Lung (tissue), 12 donors: ENCODE data around the gene TESMIN. TPM values are rescaled to one million over a fixed set of nuclear protein-coding genes. Genes with fewer than 3 reads are reported as not detected.
A peak's percentile ranks its signal among the peaks of the same experiment; 100 is the strongest.

Experiments
- ATAC-seq: fragments of 200-7000 bp; cut with Tn5 transposase; one replicate; pipeline ENCODE4 v1.9.1; 2020; ENCODE audit warnings: moderate number of reproducible peaks; ENCODE audit not compliant: insufficient read depth, low FRiP score
- DNase-seq, 3 donors: peaks; one replicate each; pipeline ENCODE4 v3.0.0-alpha.2; 2013 to 2017
- H3K27ac ChIP-seq, 2 donors: one replicate each; pipeline ENCODE4 v1.5.1; 2013; ENCODE audit warnings: mild to moderate bottlenecking in 2 of 2, moderate library complexity in 2 of 2, control low read depth in 1 of 2, inconsistent platforms in 1 of 2, low read depth in 1 of 2, low read length in 1 of 2
- H3K27me3 ChIP-seq, 3 donors: one replicate each; pipeline ENCODE4 v1.5.1; 2013; ENCODE audit warnings: low read length in 2 of 3; ENCODE audit not compliant: control insufficient read depth in 3 of 3, insufficient read depth in 3 of 3
- H3K36me3 ChIP-seq, 4 donors: one replicate each; pipeline ENCODE4 v1.5.1; 2013; ENCODE audit warnings: low read length in 4 of 4, mild to moderate bottlenecking in 1 of 4, moderate library complexity in 1 of 4; ENCODE audit not compliant: control insufficient read depth in 4 of 4, insufficient read depth in 4 of 4
- H3K4me1 ChIP-seq, 5 donors: one replicate each; pipeline ENCODE4 v1.5.1; 2013; ENCODE audit warnings: low read length in 5 of 5, mild to moderate bottlenecking in 2 of 5, moderate library complexity in 1 of 5; ENCODE audit not compliant: control insufficient read depth in 5 of 5, insufficient read depth in 5 of 5
- H3K4me3 ChIP-seq: one replicate; pipeline ENCODE4 v1.5.1; 2013; ENCODE audit warnings: mild to moderate bottlenecking, control low read depth, moderate library complexity
- H3K9ac ChIP-seq, 2 donors: one replicate each; pipeline ENCODE4 v1.5.1; 2013; ENCODE audit warnings: low read length in 2 of 2, control low read depth in 1 of 2; ENCODE audit not compliant: insufficient read depth in 1 of 2
- H3K9me3 ChIP-seq, 4 donors: one replicate each; pipeline ENCODE4 v1.5.1; 2013; ENCODE audit warnings: low read length in 3 of 4, mild to moderate bottlenecking in 1 of 4, moderate library complexity in 1 of 4; ENCODE audit not compliant: control insufficient read depth in 4 of 4, insufficient read depth in 3 of 4
- WGBS, 2 donors: extraction: QIAGEN DNeasy Blood & Tissue Kit; methylation state at CpG; one replicate each; pipeline ENCODE4 v1.1.7; 2013; 5-methylcytosine and 5-hydroxymethylcytosine counted together
- polyA plus RNA-seq, 2 donors: library from polyadenylated mRNA; stranded (reverse); fragments of 200-250 nt; gene quantifications; one replicate each; pipeline ENCODE4 v1.2.1, GENCODE V29; 2013
- total RNA-seq, 2 donors: library from RNA; depleted of rRNA in 1 of 2; stranded (reverse); fragments of >200 nt in 1 of 2; gene quantifications; one replicate each; pipeline ENCODE4 v1.2.1, GENCODE V29; 2014 to 2021
- TF ChIP-seq, protein P1 (sequence below): IDR thresholded peaks from 2 replicates; pipeline ENCODE4 v1.5.1; 2012; ENCODE audit warnings: mild to moderate bottlenecking; ENCODE audit errors: control extremely low read depth, extremely low read depth
- donor health status: control.
- donor health status: control.
- donor health status: Bipolar disorder and iron deficiency.
- donor health status: healthy.
- donor health status: DM: yes; HTN: yes; CAD: no.

The TESMIN gene
- total and polyA plus RNA-seq, 4 donors = 0.55 to 6.7 (median 1.8) TPM

GRCh38 chr11:68773521-68774193 lies 22.3 kb upstream of the TESMIN start:
- peaks cover 23 to 64% (median 45%) of the 10 kb centered on the region in 4 donors for H3K36me3 ChIP-seq
- peak; percentile 91 to 97 (median 96) for DNase-seq
- WGBS, 2 donors = 83 to 87% methylated on average over 22 of the region's 22 CpGs

GRCh38 chr11:68772936-68773335 lies 21.6 kb upstream of the TESMIN start:
- no peak overlapping the region for H3K27ac ChIP-seq
- peaks cover 23 to 65% (median 45%) of the 10 kb centered on the region in 4 donors for H3K36me3 ChIP-seq
- no peak overlapping the region for H3K4me3 ChIP-seq
- TF ChIP-seq, protein P1, sequence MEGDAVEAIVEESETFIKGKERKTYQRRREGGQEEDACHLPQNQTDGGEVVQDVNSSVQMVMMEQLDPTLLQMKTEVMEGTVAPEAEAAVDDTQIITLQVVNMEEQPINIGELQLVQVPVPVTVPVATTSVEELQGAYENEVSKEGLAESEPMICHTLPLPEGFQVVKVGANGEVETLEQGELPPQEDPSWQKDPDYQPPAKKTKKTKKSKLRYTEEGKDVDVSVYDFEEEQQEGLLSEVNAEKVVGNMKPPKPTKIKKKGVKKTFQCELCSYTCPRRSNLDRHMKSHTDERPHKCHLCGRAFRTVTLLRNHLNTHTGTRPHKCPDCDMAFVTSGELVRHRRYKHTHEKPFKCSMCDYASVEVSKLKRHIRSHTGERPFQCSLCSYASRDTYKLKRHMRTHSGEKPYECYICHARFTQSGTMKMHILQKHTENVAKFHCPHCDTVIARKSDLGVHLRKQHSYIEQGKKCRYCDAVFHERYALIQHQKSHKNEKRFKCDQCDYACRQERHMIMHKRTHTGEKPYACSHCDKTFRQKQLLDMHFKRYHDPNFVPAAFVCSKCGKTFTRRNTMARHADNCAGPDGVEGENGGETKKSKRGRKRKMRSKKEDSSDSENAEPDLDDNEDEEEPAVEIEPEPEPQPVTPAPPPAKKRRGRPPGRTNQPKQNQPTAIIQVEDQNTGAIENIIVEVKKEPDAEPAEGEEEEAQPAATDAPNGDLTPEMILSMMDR = no peak
- peaks cover 0 to 26% (median 2%) of the 10 kb centered on the region in 5 donors for H3K4me1 ChIP-seq
- no peak for DNase-seq
- no peaks in the 10 kb centered on the region for H3K9me3 ChIP-seq
- 96 to 98% methylated on average over 20 of the region's 20 CpGs for WGBS, 2 donors
- no peak for ATAC-seq
- no peaks in the 10 kb centered on the region for H3K27me3 ChIP-seq
- H3K9ac ChIP-seq = no peak overlapping the region

More at GRCh38 chr11:68773521-68774193, 22.3 kb upstream of the TESMIN start:
- Histone ChIP-seq H3K4me3 (no peak overlapping the region), H3K27me3 (no peaks in the 10 kb centered on the region), H3K9me3 (no peaks in the 10 kb centered on the region), H3K9ac (peak overlapping the region in 1 of 2 donors; percentile 44), H3K4me1 (peaks cover 0 to 30% (median 2%) of the 10 kb centered on the region in 5 donors), H3K27ac (no peak overlapping the region)
- no peak for ATAC-seq
- TF ChIP-seq, protein P1 = no peak

DNA sequence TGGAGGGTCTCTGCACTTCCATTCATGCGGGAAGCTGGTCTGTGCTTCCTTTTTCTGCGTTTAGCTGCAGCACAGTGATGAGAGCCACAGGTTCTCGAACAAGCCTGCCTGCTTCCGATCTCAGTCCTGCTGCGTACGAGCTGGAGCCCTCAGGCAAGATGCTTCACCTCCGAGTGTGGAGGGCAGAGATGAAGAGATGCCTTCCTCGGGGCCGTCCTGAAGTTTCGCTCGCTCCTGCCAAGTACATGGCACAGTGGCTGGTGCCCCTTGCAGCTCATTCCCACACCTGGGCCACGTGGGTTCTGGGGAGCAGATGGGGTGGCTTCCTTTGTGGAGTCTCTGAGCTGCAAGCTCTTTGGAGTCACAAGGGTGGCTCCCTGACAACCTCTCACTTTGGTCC lies 19.5 kb upstream of the TESMIN start:
- no peak overlapping the region for H3K27ac ChIP-seq
- H3K36me3 ChIP-seq = peaks cover 23 to 57% (median 40%) of the 10 kb centered on the region in 4 donors
- H3K9me3 ChIP-seq = no peaks in the 10 kb centered on the region

More for the DNA sequence above, 19.5 kb upstream of the TESMIN start:
- Histone ChIP-seq H3K4me1 (peaks cover 0 to 18% (median 2%) of the 10 kb centered on the region in 5 donors), H3K27me3 (no peaks in the 10 kb centered on the region), H3K9ac (no peak overlapping the region), H3K4me3 (no peak overlapping the region)
- DNase-seq = no peak
- TF ChIP-seq, protein P1 = no peak
- no peak for ATAC-seq
- 91 to 92% methylated on average over 12 of the region's 12 CpGs for WGBS, 2 donors
